HL-60/S4 (cell line): Measurements from ENCODE around the gene AGAP1.

Experiments used
- in situ Hi-C: fragments of 300-500 bp; cut with MboI; formaldehyde crosslinking; loops from 2 replicates; pipeline ENCODE4 v1.14.3; 2022; ENCODE audit warnings: low sequenced_read_pairs

The AGAP1 gene

DNA sequence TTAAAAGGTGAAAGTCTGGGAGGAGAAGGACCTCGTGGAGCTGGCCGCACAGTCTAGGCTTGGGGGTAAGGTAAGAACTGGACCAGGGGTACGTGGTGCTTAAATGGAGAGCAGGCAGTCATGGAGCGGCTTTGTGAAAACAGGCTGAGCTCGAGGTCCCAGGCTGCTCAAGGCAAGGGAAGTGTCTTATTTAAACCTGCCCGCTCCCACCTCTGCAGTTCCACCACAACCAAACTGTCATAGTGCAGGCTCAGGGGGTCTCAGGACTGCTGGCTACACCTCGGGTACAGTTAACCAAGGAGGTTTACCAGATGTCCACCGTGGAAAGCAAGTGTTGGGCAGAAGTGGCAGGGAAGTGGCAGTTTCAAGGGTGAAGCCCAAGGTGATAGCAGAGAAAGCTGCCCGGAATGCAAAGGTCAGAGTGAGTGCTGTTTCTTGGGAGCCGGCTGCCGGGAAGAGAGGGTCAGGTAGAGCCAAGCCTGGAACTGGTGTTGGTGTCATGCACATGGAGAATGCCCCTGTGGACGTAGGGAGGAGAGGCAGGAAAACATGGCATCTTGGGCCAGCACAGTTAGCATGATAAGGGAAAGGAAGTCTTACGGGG, 471.0 kb downstream of the AGAP1 start:
- in situ Hi-C loops: no loop called here

DNA sequence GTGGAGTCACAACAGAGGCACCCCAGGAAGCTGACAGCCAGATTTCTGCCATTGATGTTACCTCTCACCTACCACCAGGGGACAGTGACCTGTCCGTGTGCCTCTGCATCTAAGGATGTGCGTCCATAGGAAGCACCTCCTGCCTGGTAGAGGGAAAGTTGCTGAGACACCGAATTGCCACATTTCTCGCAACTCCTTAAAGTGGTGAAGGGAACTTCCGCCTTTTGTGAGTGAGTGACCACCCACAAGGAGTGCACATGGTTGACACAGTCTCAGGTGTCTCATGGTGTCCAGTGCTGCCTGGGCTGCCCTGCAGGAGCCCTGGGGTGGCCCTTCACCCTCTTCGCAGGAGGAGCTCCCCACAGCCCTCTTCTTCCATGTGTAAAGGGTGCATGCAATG, 472.6 kb downstream of the AGAP1 start:
- in situ Hi-C loops: no loop called here

DNA sequence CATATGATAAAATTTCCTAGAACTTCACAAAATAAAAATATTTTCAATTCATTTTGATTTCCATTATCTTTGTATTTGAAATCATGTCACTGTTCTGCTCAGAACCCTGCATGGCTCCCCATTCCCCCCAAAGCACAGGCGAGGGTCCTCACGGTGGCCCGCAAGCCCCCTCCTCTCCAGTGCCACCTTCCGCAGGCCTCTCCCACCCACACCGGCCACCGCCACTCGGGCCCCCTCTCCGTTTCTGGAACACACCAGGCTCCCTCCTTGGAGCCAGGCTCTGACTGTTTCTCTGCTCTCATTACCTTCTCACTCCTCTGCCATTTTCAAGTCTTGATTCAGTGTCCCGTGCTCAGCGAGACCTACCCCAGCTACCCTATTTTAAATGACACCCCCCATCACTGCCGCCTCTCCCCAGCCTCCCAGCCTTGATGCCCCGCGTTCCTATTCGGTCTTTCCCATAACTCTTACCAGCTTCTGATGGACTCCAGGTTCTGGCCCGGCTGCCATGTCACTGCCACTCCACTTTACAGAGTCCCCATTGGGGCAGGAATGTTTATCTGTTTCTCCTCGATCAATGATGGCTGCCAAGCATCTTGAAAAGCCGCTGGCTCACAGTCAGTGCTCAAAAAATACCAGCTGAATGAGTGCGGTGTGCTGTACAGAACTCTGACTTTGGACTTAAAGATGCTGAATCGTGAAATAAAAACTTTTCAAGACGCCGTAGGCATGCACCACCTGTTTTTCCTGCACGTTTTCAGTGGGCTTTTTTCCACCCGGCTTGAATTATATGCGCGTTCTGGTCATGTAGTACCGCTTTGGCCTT, 473.3 kb downstream of the AGAP1 start:
- in situ Hi-C loops: no loop called here

DNA sequence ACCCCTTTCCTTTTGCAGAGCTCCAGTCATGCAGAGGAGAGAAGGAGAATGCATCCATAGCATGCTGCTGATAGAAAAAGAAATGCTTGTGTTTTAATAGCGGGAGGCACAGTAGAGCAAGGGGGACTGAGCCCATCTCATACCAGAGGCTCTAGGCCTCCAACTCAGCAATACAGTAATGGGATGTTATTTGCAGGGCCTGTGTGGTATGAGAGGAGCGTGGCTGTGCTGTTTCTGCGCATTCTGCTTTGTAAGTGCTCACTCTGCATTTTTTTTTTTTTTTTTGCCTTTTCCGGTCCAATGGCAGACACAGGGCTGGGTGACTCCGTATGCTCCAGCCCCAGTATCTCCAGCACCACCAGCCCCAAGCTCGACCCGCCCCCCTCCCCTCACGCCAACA, 474.3 kb downstream of the AGAP1 start:
- in situ Hi-C loops: no loop called here

DNA sequence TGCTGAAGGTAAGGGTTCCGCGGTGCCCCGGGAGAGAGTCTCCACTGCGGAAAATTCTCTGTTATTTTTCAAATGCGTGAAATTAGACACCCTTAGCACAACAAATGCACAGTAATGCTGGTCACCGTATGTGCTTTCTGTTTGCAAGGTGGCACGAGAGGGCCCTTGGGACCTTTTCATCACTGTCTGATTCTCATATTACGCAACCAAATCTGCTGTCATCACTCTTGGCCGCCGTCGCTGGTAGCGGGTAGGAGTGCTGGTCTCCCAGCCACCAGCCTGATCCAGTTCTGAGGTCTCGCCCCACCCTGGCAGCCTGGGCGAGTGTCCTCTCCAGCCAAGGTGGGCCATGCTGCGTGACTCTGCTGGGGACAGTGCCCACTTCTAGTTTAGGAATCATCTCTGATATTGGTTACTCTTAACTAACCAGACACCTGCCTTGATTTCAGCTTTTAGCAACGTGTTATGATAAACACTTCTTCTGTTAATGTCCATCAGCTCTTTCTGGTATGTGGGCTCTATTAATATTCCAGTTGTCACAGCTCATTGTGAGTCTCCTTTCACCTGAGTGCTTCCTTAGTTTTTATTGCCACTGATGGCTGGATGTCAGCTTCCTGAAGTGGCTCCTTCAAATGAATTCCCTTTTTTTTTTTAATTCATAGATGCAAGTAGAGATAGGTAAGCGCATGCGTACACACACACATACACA, 474.9 kb downstream of the AGAP1 start:
- in situ Hi-C loops: no loop called here

DNA sequence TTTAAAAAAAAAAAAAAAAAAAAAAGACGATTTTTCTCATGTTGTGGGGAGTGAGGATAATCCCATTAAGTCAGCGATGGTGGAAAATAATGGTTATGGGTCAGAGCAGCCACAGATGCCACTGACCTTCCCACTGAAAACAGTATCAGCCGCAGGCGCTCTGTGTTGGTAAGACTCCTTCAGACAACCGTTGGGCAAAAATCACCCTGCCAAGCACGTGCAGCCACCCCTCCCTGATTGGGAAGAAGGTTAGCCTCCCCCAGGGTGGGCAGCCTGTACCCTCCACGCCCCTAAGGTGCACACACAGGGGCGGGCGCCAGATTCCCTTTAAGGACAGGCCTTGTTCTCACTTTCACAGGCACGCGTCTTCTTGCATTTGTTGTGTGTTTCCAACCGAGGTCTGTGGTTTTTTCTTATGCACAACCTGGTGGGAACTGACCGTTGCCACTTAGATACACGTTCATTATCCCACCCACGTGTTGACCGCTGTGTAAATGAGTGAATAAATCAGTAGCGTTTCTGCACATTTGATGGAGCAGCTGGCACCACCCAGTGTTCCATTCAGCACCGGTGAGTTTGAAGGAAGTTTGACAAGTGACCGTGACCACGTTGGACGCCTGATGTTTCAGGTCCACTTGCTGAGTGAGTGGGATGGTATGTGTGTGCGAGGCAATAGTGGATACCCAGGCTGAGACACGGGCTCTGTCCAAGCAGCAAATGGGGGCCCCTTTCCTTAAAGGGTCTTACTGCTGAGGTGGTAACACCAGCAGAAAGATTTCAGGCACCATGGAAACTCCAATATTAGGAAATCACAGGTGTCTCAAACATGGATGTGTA, 476.6 kb downstream of the AGAP1 start:
- in situ Hi-C loops: no loop called here

DNA sequence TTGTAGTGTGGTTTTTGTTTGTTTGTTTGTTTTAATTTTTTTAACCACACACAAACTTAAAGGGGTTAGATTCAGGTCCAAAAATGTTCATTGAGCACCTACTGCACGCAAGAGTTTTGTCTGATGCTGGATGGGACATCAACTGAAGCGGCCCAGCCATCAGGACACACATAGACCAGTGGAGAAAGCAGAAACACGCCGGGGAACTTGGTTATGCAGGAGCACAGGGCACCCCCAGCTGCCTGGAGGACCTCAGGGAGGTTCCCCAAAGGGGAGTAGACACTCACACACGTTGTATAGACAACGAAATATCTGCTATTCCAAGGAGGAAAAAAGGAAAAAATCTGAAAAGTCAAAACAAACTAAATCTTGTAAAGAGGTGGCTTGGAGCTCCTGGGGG, 482.7 kb downstream of the AGAP1 start:
- in situ Hi-C loops: no loop called here

DNA sequence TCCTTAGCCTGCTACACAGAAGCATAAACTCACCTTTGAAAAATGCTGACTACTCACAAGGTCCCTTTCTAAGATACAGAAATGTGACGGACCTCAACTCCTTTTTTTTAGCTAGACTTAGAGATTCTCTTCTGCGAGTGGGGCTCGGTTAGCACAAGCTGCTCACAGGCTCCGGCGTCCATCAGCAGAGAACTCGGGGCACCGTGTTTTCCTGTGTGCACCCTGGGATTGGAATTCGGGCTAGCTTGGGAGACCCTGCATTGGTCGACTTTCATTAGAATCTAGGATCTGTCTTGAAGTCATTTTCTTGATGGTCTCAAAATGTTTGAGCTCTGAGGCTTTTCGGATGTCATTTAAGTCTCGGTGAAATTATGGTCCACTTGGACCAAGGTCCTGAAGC, 483.1 kb downstream of the AGAP1 start:
- in situ Hi-C loops: no loop called here

DNA sequence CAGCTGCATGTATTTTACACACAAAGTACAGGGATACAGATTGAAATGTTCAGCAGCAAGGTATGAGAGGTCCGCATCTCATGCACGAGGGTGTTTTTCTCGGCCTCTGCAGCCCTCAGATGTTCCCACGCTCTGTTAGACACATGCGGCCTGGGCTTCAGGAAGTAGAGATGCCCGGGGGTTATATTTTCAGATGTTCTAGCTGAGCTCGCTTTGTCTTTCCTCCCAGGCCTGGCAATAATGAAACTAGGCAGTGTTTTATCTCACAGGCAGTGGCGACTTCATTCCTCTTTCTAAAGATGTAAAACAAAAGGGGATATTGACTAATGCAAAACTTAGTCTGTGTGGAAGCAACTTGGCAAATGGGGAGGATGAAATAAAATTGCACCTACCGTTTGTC, 483.6 kb downstream of the AGAP1 start:
- in situ Hi-C loops: no loop called here

DNA sequence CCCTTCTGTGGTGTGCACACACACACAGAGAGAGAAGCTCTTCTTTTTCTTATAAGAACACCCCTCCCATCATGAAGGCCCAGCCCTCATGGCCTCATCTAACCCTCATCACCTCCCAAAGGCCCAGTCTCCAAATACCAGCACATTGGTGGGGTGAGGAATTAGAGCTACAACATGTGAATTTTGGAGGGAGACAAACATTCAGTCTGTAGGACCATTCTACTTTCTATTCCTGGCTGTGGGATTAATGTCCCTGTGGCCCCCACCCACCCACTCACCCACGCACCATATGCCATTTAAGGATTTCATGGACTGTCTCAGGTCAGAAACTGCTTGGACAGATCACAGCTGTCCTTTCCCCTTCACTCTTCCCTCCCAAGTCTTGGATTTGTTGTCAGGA, 484.2 kb downstream of the AGAP1 start:
- in situ Hi-C loops: no loop called here

DNA sequence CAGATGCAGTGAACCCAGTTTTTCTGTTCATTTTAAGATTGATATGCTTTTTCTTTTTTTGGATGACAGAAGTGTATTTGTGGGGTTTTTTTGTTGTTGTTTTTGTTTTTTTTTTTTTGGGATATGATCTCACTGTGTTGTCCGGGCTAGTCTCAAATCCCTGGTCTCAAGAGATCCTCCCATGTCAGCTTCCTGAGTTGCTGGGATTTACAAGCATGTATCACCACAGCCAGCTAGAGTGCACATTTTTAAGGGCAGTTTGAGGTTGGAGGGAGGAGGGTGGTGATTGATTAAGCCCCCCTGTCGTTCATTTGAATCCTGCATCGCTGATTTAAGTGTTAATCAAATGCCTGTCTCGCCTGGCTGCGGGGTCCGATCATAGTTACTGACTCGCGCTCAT, 485.2 kb downstream of the AGAP1 start:
- in situ Hi-C loops: no loop called here

DNA sequence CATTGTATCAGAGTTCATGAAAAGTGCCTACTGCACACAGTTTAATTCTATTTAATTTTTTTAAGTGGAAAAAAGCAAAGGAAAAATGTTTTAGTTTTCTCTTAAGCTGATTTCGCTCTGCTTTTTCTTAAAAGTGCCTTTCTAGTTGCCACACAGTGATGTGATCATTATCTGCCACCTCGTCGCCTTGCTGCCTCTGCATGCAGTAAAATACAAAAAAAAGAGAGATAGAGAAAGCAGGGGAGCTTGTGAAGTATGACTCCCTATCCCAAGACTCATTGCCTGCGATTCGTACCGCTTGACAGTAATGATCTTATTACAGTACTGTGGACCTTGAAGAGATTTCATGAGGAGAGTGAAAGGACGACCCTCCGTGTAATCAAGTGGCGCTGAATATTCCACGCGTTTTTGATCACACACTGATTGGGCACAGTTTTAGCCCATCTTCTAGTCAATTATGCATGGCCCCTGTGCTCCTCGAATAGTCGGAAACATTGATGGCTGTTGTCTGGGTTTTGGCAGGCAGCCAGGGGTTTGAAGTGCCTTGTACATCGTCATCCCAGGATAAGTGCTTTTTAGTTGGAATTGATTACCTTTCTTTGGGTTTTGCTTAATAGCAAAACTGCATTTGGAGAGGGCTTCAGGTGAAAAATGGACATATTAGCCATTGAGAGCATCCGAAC, 486.1 kb downstream of the AGAP1 start:
- in situ Hi-C loops: no loop called here

DNA sequence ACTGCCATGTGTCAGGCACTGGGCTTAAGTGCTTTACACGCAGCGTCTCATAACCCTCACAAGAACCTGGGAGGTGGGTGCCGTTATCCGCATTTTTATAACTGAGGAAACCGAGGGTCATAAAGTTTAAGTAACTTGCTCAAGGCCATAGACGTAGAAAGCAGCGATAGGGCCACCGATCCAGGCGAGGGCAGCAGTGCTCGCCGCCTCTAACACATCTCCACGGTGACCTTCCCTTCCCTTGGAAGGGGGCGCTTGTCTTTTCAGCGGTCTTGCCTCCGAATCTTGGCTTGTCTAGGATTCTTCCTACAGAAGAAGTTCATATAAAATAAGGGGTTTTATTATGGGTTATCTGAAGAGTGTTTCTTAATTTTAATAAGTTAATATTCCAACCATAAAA, 487.8 kb downstream of the AGAP1 start:
- in situ Hi-C loops: no loop called here

DNA sequence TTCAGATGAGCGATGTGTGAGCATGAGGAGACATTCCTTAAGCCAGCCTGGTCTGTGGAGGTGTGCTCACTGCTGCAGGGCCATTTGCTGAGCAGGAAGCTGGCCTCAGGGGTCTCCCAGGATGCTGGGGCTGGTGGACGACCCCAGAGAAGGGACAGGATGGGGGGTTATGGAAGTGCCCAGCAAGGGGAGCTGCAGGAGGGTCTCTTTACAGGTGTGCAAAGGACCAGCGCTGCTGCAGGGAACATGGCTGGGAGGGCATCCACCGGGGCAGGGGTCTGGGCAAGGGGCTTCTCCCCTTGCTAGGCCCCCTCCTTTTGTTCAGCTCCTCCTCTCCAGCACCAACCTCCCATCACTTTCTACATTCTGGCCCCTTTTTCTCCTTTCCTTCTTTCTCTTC, 489.2 kb downstream of the AGAP1 start:
- in situ Hi-C loops: no loop called here

DNA sequence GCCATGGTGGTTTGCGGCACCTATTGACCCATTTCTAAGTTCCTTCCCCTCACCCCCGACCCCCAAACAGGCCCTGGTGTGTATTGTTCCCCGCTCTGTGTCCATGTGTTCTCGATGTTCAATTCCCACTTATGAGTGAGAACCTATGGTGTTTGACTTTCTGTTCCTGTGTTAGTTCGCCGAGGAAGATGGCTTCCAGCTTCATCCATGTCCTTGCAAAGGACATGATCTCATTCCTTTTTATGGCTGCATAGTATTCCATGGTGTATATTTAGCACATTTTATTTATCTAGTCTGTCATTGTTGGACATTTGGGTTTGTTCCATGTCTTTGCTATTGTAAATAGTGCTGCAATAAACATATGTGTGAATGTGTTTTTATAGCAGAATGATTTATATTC, 490.7 kb downstream of the AGAP1 start:
- in situ Hi-C loops: no loop called here

DNA sequence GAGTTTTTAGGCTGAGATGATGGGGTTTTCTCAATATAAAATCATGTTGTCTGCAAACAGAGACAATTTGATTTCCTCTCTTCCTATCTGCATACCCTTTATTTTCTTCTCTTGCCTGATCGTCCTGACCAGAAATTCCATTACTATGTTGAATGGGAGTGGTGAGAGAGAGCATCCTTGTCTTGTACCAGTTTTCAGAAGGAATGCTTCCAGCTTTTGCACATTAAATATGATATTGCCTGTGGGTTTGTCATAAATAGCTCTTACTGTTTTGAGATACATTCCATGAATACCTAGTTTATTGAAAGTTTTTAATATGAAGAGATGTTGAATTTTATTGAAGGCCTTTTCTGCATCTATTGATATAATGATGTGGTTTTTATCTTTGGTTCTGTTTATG, 492.5 kb downstream of the AGAP1 start:
- in situ Hi-C loops: no loop called here

DNA sequence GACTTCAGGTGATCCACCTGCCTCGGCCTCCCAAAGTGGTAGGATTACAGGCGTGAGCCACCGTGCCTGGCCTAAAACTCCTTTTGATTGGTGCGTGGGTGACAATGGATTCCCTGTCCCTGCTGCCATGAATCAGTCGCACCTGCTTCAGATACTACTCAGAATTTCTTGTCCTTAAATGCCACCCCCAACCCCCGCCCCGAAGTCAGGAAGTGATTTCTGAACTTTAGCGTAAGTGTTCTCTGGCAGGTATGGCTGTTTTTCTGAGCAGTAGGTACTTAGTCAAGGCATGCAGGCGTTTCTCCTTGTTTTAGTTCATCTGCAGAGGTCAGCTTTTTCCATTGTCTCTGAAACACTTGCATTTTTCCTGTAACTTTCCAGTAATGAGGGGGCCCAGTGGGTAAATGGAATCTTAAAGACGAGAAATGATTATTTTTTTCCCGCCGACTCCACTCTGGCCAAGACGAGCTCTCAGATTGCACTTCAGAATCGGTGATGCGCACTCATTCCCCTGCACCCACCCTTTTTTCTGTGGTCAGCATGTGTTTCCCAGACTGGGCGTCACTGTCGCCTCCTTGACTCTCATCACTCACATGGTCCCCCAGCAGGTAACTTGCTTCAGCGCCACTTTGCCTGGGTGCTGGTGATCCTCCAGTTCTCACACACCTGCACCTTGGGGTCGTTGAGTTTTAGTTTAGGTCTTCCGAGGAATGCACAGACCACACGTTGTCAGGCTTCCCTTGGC, 494.6 kb downstream of the AGAP1 start:
- in situ Hi-C loops: no loop called here

DNA sequence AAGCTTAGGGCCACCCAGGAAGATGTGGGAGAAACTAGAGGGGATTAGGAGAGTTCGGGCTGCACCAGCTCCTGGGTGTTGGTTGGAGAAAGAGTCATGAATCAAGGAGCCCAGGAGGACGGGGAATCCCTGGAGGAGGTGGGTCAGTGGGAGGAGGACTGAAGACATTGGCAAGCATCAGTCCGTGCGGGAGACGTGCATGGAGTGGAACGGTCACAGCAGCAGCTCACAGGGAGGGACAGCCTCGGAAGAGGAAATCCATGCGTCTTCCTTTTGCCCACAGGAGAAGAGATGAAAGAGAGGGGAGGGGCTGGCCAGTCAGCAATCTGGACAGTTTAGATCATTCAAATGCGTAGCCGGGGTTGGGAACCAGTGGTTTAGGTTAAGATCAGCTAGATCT, 495.7 kb downstream of the AGAP1 start:
- in situ Hi-C loops: no loop called here

DNA sequence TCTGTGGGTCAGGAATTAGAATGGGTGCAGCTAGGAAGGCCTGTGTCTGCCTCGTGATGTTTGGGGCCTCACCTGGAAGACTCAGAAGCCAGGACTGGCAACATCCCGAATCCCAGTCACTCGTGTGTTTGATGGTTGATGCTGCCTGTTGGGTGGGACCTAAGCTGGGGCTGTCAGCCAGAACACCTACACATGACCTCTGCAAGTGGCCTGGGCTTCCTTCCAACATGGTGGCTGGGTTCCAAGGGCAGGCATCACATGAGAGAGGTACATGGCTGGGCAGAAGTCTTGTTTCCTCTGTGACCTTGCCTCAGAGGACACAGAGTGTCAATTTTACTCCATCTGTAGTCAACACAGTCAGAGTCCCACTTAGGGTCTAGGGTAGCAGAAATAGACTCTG, 496.5 kb downstream of the AGAP1 start:
- in situ Hi-C loops: no loop called here

DNA sequence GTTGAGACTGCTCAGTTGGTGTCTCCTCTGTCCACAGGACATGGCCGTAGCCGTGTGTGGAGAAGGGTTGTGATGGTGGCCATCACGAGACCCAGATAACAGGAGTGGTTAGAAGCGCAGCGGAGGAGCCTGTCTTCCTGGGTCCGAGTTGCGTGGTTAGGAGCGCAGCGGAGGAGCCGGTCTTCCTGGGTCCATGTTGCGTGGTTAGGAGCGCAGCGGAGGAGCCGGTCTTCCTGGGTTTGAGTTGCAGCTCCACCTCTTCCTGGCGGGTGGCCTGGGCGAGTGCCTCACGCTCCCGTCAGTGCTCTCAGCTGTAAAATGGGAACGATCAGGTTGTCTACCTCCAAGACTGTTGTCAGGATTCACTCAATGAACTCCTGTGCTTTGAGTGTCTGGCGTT, 498.2 kb downstream of the AGAP1 start:
- in situ Hi-C loops: no loop called here
